Thoracic aorta (tissue), 2 donors: ENCODE data around the gene INKA1. TPM values are rescaled to one million over a fixed set of nuclear protein-coding genes. Genes with fewer than 3 reads are reported as not detected.

ENCODE experiments used
- ATAC-seq: fragments of 150-250 bp; one replicate; pipeline ENCODE4 v1.8.0; 2017; ENCODE audit warnings: low read depth; ENCODE audit not compliant: insufficient number of reproducible peaks, low FRiP score
- DNase-seq: peaks from one replicate; pipeline ENCODE4 v3.0.0-alpha.2; 2020; ENCODE audit warnings: low spot score
- H3K27ac ChIP-seq, 2 donors: fragments of 200-600 bp; sonication (generic); 1 replicate in 1 of 2; 2 replicates in 1 of 2; pipeline ENCODE4 v1.5.1; 2016; ENCODE audit warnings: mild to moderate bottlenecking in 2 of 2, moderate library complexity in 2 of 2
- H3K27me3 ChIP-seq: fragments of 200-600 bp; sonication (generic); replicated peaks from 2 replicates; pipeline ENCODE4 v1.6.0; 2016; ENCODE audit warnings: mild to moderate bottlenecking; ENCODE audit not compliant: insufficient read depth
- H3K36me3 ChIP-seq: fragments of 200-600 bp; sonication (generic); one replicate; pipeline ENCODE4 v1.5.1; 2016
- H3K4me1 ChIP-seq, 2 donors: fragments of 200-600 bp; sonication (generic); 1 replicate in 1 of 2; 2 replicates in 1 of 2; pipeline versions ENCODE4 v1.5.1 to v1.6.0; 2016; ENCODE audit warnings: low read depth in 2 of 2, mild to moderate bottlenecking in 1 of 2; ENCODE audit not compliant: control insufficient read depth in 1 of 2
- H3K4me3 ChIP-seq: fragments of 200-600 bp; sonication (generic); 2 replicates; pipeline ENCODE4 v1.5.1; 2016; ENCODE audit warnings: mild to moderate bottlenecking
- H3K9me3 ChIP-seq: fragments of 200-600 bp; sonication (generic); 2 replicates; pipeline ENCODE4 v1.5.1; 2016
- total RNA-seq, 2 donors: library from RNA; depleted of rRNA; stranded (reverse); fragments of >200 nt; gene quantifications; one replicate each; pipeline versions ENCODE4 v1.1.0 to v1.2.3, GENCODE V29; 2016
- TF ChIP-seq, protein P1 (sequence below): fragments of 200-600 bp; sonication (generic); IDR thresholded peaks from one replicate; pipeline ENCODE4 v1.5.1; 2019; ENCODE audit warnings: antibody characterized with exemption

The INKA1 gene
- total RNA-seq, 2 donors from 2014 or later, result 6.4 to 9.2 TPM

DNA sequence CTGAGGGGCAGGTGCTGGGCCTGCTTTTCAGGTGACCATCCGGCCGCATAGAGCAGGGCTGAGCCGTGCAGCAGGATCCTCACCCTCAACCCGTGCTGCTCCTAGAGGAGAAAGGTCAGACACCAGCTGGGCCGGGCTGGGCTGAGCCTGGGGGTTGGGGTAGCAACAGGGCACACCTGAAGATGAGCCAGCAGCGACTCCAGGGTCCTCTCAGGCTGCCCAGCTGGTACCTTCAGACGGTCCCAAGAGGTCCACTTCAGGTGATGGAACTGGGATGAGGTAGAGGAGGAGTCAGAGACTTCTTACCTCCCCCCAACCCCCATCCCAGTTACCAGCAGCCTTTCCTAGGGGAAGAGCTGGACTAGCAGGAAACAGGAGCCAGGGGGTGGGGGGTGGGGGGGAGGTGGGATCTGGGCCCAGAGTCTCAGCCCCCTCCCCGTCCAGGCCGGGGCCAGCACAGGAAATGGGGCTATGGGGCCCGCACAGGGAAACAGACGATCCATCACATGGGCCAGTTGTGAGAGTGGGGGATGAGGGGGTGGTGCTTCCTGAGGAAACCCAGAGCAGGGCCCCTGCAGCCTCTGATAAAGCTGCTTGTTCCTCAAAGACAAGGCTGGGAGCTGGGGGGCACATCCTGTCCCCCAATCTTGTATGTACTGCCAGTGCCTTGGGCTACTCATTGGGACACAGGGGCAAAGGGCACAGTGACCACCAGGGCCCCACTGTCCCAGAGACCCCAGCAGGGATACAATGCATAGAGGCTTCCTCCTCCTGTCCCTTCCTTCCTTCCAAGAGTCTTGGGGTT, 3.0 kb downstream of the INKA1 start:
- ATAC-seq (no peak), DNase-seq (no peak)
- Histone ChIP-seq H3K9me3 (no peaks in the 10 kb centered on the region), H3K27ac (peak overlapping the region; percentile 97 to 98), H3K27me3 (no peaks in the 10 kb centered on the region), H3K36me3 (peaks cover 8% of the 10 kb centered on the region), H3K4me3 (peak overlapping the region; percentile 52), H3K4me1 (peaks cover 25 to 45% of the 10 kb centered on the region in 2 donors)
- TF ChIP-seq, protein P1, sequence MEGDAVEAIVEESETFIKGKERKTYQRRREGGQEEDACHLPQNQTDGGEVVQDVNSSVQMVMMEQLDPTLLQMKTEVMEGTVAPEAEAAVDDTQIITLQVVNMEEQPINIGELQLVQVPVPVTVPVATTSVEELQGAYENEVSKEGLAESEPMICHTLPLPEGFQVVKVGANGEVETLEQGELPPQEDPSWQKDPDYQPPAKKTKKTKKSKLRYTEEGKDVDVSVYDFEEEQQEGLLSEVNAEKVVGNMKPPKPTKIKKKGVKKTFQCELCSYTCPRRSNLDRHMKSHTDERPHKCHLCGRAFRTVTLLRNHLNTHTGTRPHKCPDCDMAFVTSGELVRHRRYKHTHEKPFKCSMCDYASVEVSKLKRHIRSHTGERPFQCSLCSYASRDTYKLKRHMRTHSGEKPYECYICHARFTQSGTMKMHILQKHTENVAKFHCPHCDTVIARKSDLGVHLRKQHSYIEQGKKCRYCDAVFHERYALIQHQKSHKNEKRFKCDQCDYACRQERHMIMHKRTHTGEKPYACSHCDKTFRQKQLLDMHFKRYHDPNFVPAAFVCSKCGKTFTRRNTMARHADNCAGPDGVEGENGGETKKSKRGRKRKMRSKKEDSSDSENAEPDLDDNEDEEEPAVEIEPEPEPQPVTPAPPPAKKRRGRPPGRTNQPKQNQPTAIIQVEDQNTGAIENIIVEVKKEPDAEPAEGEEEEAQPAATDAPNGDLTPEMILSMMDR, result no peak

DNA sequence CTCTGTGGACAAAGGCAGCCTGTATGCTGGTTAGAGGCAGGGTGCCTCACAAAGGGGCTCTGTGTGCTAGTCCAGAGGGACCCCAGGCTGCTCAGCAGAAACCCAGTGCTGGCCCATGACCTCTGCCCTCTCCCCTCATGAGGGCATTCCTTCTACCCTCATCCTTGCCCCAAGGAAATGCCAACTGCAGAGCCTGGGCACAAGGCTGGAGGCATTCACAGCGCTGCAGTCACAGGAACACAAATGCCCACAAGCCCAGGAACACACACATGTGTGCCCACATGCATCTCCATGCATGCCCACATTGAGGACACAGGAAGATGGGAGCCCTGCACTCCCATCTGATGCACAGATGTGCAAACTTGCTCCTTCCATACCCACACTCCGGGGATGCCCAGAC, 3.8 kb downstream of the INKA1 start:
- no peaks in the 10 kb centered on the region for H3K27me3 ChIP-seq
- TF ChIP-seq, protein P1, result no peak
- H3K27ac ChIP-seq, result peak overlapping the region; percentile 97 to 98
- peaks cover 13% of the 10 kb centered on the region for H3K36me3 ChIP-seq
- no peak for DNase-seq
- ATAC-seq, result no peak
- no peak overlapping the region for H3K4me3 ChIP-seq
- H3K9me3 ChIP-seq, result no peaks in the 10 kb centered on the region
- peaks cover 25 to 50% of the 10 kb centered on the region in 2 donors for H3K4me1 ChIP-seq

DNA sequence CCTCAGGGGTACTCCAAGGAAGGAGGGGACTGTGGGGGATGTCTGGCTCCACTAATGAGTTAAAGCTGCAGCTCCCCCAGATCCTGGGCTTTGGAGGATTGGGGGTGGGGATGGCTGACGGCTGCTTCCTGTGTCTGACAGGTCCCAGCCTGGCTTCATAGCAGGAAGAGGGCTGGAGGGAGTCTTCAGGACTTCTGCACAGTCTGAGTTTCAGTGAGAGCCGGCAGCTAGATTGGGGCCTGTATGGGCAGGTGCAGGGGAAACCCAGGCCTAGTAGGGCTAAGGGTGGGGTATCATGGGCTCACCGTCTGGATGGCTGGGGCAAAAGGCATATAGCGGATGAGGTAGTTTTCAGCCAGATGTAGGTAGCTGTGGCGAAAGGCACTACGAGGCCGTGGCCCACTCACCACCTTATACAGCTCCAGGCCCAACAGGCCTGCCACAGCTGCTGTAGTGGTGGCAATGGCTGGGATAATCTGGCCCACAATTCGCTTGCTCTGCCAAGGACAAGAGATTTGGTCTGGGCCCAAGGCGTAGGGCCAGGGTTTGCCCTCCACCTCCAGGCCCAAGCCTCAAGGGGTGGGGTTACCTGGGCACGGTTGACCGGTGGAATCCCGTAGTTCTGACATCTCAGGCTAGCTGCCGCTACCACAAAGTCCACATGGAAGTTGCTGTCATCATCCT, 4.5 kb downstream of the INKA1 start:
- Histone ChIP-seq H3K4me3 (no peak overlapping the region), H3K27me3 (no peaks in the 10 kb centered on the region), H3K36me3 (peaks cover 13% of the 10 kb centered on the region), H3K4me1 (peaks cover 28 to 57% of the 10 kb centered on the region in 2 donors), H3K27ac (peak overlapping the region in 1 of 2 donors; percentile 2), H3K9me3 (no peaks in the 10 kb centered on the region)
- DNase-seq (no peak), ATAC-seq (no peak)
- TF ChIP-seq, protein P1, result no peak

DNA sequence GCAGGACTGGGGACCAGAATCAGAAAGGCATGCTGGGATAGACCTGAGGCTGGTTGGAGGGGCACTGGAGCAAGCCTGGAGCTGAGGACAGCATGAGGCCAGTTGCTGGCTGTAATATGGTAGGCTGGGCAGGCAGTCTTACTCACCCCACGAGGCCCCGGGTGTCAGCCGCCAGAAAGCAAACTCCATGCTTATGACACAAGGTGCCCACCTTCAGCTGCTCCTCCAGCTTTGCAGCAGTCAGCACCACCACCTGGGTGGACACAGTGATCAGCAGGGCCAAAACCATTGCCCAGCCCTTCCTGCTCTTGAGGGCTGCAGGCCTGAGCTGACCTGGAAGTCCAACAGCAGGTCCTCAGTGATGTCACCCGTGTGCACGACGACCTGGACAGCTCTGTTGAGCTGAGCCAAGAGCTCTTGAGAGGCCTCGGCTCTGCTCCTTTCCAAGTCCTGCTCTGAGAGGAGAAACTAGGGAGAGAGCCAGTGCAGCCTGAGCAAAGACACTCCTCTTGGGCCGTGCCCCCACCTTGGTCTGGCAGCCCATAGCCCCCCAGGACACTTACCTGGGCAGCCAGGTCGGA, 9.9 kb downstream of the INKA1 start:
- TF ChIP-seq, protein P1, result no peak
- Histone ChIP-seq H3K9me3 (no peaks in the 10 kb centered on the region), H3K36me3 (peaks cover 13% of the 10 kb centered on the region), H3K27ac (peak overlapping the region; percentile 73), H3K4me3 (peak overlapping the region; percentile 75), H3K27me3 (no peaks in the 10 kb centered on the region), H3K4me1 (peaks cover 11 to 30% of the 10 kb centered on the region in 2 donors)
- DNase-seq (no peak), ATAC-seq (no peak)
